Thoracic aorta (tissue), 2 donors: Measurements from ENCODE around the gene SPAG17. TPM values are rescaled to one million over a fixed set of nuclear protein-coding genes. Genes with fewer than 3 reads are reported as not detected.

ENCODE experiments used
- ATAC-seq: fragments of 150-250 bp; one replicate; pipeline ENCODE4 v1.8.0; 2017; ENCODE audit warnings: low read depth; ENCODE audit not compliant: insufficient number of reproducible peaks, low FRiP score
- DNase-seq: peaks from one replicate; pipeline ENCODE4 v3.0.0-alpha.2; 2020; ENCODE audit warnings: low spot score
- H3K27ac ChIP-seq, 2 donors: fragments of 200-600 bp; sonication (generic); 1 replicate in 1 of 2; 2 replicates in 1 of 2; pipeline ENCODE4 v1.5.1; 2016; ENCODE audit warnings: mild to moderate bottlenecking in 2 of 2, moderate library complexity in 2 of 2
- H3K27me3 ChIP-seq: fragments of 200-600 bp; sonication (generic); replicated peaks from 2 replicates; pipeline ENCODE4 v1.6.0; 2016; ENCODE audit warnings: mild to moderate bottlenecking; ENCODE audit not compliant: insufficient read depth
- H3K36me3 ChIP-seq: fragments of 200-600 bp; sonication (generic); one replicate; pipeline ENCODE4 v1.5.1; 2016
- H3K4me1 ChIP-seq, 2 donors: fragments of 200-600 bp; sonication (generic); 1 replicate in 1 of 2; 2 replicates in 1 of 2; pipeline versions ENCODE4 v1.5.1 to v1.6.0; 2016; ENCODE audit warnings: low read depth in 2 of 2, mild to moderate bottlenecking in 1 of 2; ENCODE audit not compliant: control insufficient read depth in 1 of 2
- H3K4me3 ChIP-seq: fragments of 200-600 bp; sonication (generic); 2 replicates; pipeline ENCODE4 v1.5.1; 2016; ENCODE audit warnings: mild to moderate bottlenecking
- H3K9me3 ChIP-seq: fragments of 200-600 bp; sonication (generic); 2 replicates; pipeline ENCODE4 v1.5.1; 2016
- CTCF ChIP-seq: fragments of 200-600 bp; sonication (generic); IDR thresholded peaks from one replicate; pipeline ENCODE4 v1.5.1; 2019; ENCODE audit warnings: antibody characterized with exemption
- total RNA-seq, 2 donors: library from RNA; depleted of rRNA; stranded (reverse); fragments of >200 nt; gene quantifications; one replicate each; pipeline versions ENCODE4 v1.1.0 to v1.2.3, GENCODE V29; 2016

Gene SPAG17
- total RNA-seq, 2 donors from 2014 or later: not detected

DNA sequence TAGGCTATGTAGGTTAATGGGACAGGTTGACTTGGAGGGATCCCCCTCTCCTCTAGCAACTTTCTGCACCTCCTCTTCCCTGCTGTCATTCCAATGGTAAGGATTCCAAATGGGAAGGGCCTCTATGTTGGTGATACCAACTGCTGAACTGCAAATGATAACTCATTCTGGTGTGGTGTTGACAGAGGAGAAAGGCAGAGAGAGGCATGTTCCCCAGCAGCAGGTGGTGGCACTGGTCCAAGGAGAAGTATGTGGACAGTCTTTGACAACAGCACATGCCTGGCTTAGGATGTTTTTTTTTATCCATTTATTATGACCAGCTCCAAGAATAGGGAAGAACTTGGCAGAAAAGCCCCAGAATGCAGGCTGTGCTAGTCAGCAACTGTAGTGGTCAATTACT is 19.6 kb upstream of the SPAG17 start:
- Histone ChIP-seq H3K27me3 (no peaks in the 10 kb centered on the region), H3K4me1 (no peaks in the 10 kb centered on the region), H3K9me3 (no peaks in the 10 kb centered on the region), H3K36me3 (no peaks in the 10 kb centered on the region), H3K4me3 (no peak overlapping the region), H3K27ac (no peak overlapping the region)
- TF ChIP-seq CTCF: no peak
- DNase-seq: no peak
- ATAC-seq: no peak

DNA sequence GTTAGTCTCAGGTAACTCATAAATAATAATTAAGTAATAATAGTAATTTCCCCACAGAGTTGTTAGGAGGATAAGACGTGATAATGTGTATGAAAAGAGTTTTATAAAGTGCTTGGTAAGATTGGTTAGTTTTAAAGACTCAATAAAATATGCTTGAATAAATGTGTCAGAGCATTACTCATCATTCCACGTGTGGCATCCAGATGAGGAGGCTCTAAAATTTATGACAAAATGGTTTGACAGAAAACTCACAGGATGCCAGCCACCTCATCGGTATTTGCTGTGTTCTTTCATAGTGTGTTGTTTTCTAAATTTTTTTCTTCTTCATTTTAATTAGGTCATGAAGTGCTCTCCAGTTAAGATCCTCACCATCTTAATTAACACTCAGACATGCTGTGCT is 19.1 kb upstream of the SPAG17 start:
- Histone ChIP-seq H3K4me1 (no peaks in the 10 kb centered on the region), H3K27ac (no peak overlapping the region), H3K27me3 (no peaks in the 10 kb centered on the region), H3K9me3 (no peaks in the 10 kb centered on the region), H3K36me3 (no peaks in the 10 kb centered on the region), H3K4me3 (no peak overlapping the region)
- ATAC-seq (no peak), DNase-seq (no peak)
- TF ChIP-seq CTCF: no peak

DNA sequence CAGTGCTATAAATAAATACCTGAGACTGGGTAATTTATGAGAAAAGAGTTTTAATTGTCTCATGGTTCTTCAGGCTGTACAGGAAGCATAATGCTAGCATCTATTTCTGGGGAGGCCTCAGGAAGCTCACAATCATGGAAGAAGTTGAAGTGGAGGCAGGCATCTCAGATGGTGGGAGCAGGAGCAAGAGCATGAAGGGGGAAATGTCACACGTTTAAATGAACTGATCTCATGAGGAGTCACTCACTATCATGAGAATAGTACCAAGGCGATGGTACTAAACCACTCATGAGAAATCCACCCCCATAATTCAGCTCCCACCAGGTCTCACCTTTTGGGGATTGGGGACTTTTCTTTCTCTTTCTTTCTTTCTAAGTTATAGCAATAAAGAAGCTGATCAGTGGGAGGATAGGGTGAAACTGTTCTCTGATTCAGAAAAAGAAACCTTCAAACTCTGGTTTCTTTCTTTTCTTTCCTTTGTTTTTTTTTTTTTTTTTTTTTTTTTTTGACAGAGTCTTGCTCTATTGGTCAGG is 17.1 kb upstream of the SPAG17 start:
- DNase-seq: no peak
- Histone ChIP-seq H3K4me3 (no peak overlapping the region), H3K9me3 (no peaks in the 10 kb centered on the region), H3K36me3 (no peaks in the 10 kb centered on the region), H3K4me1 (no peaks in the 10 kb centered on the region), H3K27me3 (no peaks in the 10 kb centered on the region), H3K27ac (no peak overlapping the region)
- no peak for ATAC-seq
- no peak for TF ChIP-seq CTCF

GRCh38 chr1:118201524-118201923 is 16.5 kb upstream of the SPAG17 start:
- no peaks in the 10 kb centered on the region for H3K4me1 ChIP-seq
- no peak for TF ChIP-seq CTCF
- H3K36me3 ChIP-seq: no peaks in the 10 kb centered on the region
- no peak for DNase-seq
- ATAC-seq: no peak
- H3K27ac ChIP-seq: no peak overlapping the region
- no peaks in the 10 kb centered on the region for H3K9me3 ChIP-seq
- H3K4me3 ChIP-seq: no peak overlapping the region
- no peaks in the 10 kb centered on the region for H3K27me3 ChIP-seq

- no peak for DNase-seq
- H3K4me3 ChIP-seq: no peak overlapping the region
- no peak overlapping the region for H3K27ac ChIP-seq
- no peaks in the 10 kb centered on the region for H3K9me3 ChIP-seq
- ATAC-seq: no peak
- H3K4me1 ChIP-seq: no peaks in the 10 kb centered on the region
- no peaks in the 10 kb centered on the region for H3K36me3 ChIP-seq
- no peaks in the 10 kb centered on the region for H3K27me3 ChIP-seq
- no peak for TF ChIP-seq CTCF
Observed at GRCh38 chr1:118200836-118201235, 15.8 kb upstream of the SPAG17 start.
